ENCODE results near the gene ZNF385B.
"Not testable (repeated sequence)": the region's sequence is repeated elsewhere in the genome, so short reads cannot be mapped to it uniquely, and the experiment has no call there.

ZNF385B gene

GRCh38 chr2:179793238-179793637 lies 68.2 kb downstream of the ZNF385B start:
- H3K4me3 ChIP-seq (ENCODE audit: low read depth, low read length) = no peak overlapping the region
- TF ChIP-seq CTCF (IDR thresholded peaks at IDR 0.05; ENCODE audit: borderline replicate concordance, insufficient read depth, low read depth, low read length) = no peak

- no peak for TF ChIP-seq CTCF (IDR thresholded peaks at IDR 0.05; ENCODE audit: borderline replicate concordance, insufficient read depth, low read depth, low read length)
- H3K4me3 ChIP-seq (ENCODE audit: low read depth, low read length) = no peak overlapping the region
These were observed 70.9 kb downstream of the ZNF385B start for GRCh38 chr2:179790235-179791217.

GRCh38 chr2:179788104-179788503 lies 73.3 kb downstream of the ZNF385B start:
- no peak for TF ChIP-seq CTCF (IDR thresholded peaks at IDR 0.05; ENCODE audit: borderline replicate concordance, insufficient read depth, low read depth, low read length)
- no peak overlapping the region for H3K4me3 ChIP-seq (ENCODE audit: low read depth, low read length)

GRCh38 chr2:179787601-179788000 lies 73.8 kb downstream of the ZNF385B start:
- no peak overlapping the region for H3K4me3 ChIP-seq (ENCODE audit: low read depth, low read length)
- TF ChIP-seq CTCF (IDR thresholded peaks at IDR 0.05; ENCODE audit: borderline replicate concordance, insufficient read depth, low read depth, low read length) = no peak

- TF ChIP-seq CTCF (IDR thresholded peaks at IDR 0.05; ENCODE audit: borderline replicate concordance, insufficient read depth, low read depth, low read length) = no peak
- no peak overlapping the region for H3K4me3 ChIP-seq (ENCODE audit: low read depth, low read length)
These were observed 75.5 kb downstream of the ZNF385B start for GRCh38 chr2:179785902-179786301.

- not testable (repeated sequence) for H3K4me3 ChIP-seq (ENCODE audit: low read depth, low read length)
These were observed 79.1 kb downstream of the ZNF385B start for GRCh38 chr2:179782346-179782745.

- TF ChIP-seq CTCF (IDR thresholded peaks at IDR 0.05; ENCODE audit: borderline replicate concordance, insufficient read depth, low read depth, low read length) = no peak
- no peak overlapping the region for H3K4me3 ChIP-seq (ENCODE audit: low read depth, low read length)
These were observed 87.4 kb downstream of the ZNF385B start for GRCh38 chr2:179773986-179774385.
